ENCODE data around the gene GPC5.

GPC5 gene

GRCh38 chr13:91534996-91535395 lies 136.6 kb downstream of the GPC5 start:
- DNase-seq (ENCODE audit: low read depth in 2 of 3, low spot score in 1 of 3) = no peak

DNA sequence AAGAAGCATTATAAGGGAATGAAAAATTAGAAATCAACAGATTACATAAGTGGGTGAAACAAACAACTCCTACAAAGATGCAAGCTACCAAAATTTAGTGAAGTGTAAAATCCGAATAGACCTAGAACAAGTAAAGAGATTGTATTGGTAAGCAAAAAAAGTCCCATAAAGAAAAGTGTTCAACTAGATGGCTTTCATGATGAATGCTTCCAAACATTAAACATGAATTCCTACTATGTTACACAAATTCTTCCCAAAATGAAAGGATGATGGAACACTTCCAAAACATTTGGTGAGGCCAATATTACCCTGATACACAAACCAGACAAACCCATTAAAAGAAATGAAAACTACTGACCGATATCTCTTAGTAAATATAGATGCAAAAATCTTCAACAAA lies 139.0 kb downstream of the GPC5 start:
- DNase-seq (ENCODE audit: low read depth in 2 of 3, low spot score in 1 of 3) = no peak

GRCh38 chr13:91539286-91540157 lies 141.1 kb downstream of the GPC5 start:
- no peak for DNase-seq (ENCODE audit: low read depth in 2 of 3, low spot score in 1 of 3)

DNA sequence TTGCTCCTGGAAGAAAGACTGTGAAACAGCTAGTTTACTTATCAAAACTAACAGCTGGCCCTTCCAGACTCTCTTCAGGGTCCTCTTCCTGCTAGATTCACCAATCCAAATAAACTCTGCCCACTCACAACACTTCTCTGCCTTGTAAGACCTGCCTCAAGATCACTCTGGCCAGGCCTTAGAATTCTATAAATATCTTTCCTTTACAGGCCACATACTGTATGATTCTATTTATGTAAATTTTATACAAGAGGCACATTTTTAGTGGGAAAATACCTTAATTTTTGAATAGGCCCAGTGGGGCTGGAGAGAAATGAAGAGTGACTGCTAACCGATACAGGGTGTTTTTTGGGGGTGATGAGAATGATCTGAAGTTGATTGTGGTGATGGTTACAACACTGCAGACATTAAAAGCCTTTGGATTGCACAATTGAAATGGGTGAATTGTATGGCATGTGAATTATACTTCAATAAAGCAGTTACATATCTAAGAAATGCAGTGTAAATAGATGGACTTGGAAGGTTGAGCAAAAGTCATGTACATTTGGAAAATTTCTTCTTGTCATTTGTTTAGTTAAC lies 141.8 kb downstream of the GPC5 start:
- DNase-seq (ENCODE audit: low read depth in 2 of 3, low spot score in 1 of 3) = no peak

GRCh38 chr13:91544723-91545122 lies 146.3 kb downstream of the GPC5 start:
- DNase-seq (ENCODE audit: low read depth in 2 of 3, low spot score in 1 of 3) = no peak

GRCh38 chr13:91546900-91547299 lies 148.5 kb downstream of the GPC5 start:
- no peak for DNase-seq (ENCODE audit: low read depth in 2 of 3, low spot score in 1 of 3)

- DNase-seq (ENCODE audit: low read depth in 2 of 3, low spot score in 1 of 3) = no peak
These were observed 155.2 kb downstream of the GPC5 start for GRCh38 chr13:91553584-91553983.

DNA sequence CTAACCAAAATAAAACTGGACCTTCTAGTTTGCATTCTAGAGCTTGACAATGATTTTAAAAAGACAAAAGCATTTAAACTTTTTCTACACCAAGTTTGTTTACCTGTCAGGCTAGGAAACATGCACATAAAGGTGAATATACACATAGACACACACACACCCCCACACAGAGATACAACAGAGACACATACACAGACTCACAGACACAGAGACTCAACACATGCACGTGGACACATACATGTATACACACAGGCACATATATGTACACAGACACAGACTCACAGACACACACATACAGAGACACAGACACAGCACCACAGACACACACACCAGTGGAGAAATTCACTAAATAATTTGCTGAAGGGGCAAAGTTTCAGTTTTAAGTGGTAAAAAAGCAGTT lies 155.7 kb downstream of the GPC5 start:
- no peak for DNase-seq (ENCODE audit: low read depth in 2 of 3, low spot score in 1 of 3)

GRCh38 chr13:91557328-91558090 lies 159.1 kb downstream of the GPC5 start:
- no peak for DNase-seq (ENCODE audit: low read depth in 2 of 3, low spot score in 1 of 3)

- no peak for DNase-seq (ENCODE audit: low read depth in 2 of 3, low spot score in 1 of 3)
These were observed 165.4 kb downstream of the GPC5 start for GRCh38 chr13:91563799-91564198.

- no peak for DNase-seq (ENCODE audit: low read depth in 2 of 3, low spot score in 1 of 3)
These were observed 166.0 kb downstream of the GPC5 start for GRCh38 chr13:91564396-91564795.

DNA sequence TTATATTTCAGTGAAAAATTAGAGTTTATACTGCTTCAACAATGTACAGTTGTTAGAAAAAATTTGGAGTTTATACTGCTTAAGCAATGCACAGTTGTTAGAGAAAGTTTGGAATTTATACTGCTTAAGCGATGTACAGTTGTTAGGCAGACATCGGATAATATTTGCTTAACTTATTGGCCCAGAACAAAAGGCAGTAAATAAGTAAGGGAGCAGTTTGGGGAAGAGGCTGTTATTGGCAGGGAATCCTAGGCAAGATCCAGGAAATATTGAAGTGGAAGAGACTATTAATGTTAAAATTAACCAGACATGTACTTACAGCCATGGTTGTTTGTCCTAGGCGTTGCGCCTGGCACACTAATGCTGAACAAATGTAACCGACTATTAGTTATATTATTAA lies 166.9 kb downstream of the GPC5 start:
- DNase-seq (ENCODE audit: low read depth in 2 of 3, low spot score in 1 of 3) = no peak

- no peak for DNase-seq (ENCODE audit: low read depth in 2 of 3, low spot score in 1 of 3)
These were observed 169.2 kb downstream of the GPC5 start for GRCh38 chr13:91567485-91568207.

DNA sequence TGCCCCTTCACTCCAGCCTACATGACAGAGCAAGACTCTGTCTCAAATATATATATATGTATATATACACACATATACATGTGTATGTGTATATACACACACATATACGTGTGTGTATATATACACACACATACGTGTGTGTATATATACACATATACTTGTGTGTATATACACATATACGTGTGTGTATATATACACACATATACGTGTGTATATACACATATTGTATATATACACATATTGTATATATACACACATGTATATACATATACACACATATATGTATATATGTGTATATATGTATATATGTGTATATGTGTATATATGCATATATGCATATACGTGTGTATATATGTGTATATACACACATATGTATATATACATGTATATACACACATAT lies 173.3 kb downstream of the GPC5 start:
- DNase-seq (ENCODE audit: low read depth in 2 of 3, low spot score in 1 of 3) = no peak

GRCh38 chr13:91572439-91572838 lies 174.0 kb downstream of the GPC5 start:
- DNase-seq (ENCODE audit: low read depth in 2 of 3, low spot score in 1 of 3) = no peak

DNA sequence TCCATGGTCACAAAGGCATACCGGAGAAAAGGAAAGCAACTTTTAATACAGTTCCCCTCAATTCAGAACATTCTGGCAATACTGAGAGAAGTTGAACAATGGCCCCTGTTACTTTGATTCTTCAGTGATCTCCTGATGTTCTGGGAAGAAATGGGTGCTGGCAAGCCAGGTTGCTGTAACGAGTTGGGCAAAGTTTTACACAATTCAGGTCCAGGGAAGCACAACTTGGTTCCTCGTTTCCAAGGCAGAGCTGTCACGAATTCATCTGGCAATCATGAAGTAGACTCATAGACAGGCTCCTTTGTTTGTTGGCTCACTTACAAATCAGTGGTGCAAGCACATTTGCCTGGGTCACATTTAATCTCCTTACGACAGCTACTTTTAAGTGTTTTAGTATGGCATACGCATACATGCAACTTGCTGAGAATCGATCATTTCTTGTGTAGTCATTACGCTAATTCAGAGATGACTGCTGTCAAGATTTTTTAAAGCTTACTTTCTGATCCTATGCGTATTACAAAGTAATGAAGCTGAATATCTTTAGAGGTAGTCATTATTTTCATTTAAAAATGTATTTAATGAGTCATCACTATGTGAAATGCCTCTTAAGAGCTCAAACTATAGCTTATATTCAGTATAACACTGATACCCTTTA lies 174.7 kb downstream of the GPC5 start:
- no peak for DNase-seq (ENCODE audit: low read depth in 2 of 3, low spot score in 1 of 3)

- DNase-seq (ENCODE audit: low read depth in 2 of 3, low spot score in 1 of 3) = no peak
These were observed 176.3 kb downstream of the GPC5 start for GRCh38 chr13:91574766-91575165.

DNA sequence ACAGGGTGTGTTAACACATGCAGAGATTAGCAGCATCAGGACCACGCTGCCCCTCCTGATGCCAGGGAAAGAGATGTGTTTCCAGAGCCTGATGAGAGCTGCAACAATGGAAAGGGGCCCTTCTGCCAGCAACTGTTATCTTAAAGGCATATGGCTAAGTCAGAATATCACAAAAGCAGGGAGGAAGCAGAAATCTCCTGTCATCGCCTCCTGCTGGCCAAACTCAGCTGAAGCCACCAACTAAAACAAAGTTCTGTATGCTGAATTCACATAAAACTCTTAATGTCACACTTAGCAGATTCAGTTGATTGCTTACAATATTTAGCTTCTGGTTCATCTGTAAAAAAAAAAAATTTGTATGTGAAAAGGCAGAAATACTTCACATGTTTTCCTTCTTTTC lies 178.2 kb downstream of the GPC5 start:
- no peak for DNase-seq (ENCODE audit: low read depth in 2 of 3, low spot score in 1 of 3)

DNA sequence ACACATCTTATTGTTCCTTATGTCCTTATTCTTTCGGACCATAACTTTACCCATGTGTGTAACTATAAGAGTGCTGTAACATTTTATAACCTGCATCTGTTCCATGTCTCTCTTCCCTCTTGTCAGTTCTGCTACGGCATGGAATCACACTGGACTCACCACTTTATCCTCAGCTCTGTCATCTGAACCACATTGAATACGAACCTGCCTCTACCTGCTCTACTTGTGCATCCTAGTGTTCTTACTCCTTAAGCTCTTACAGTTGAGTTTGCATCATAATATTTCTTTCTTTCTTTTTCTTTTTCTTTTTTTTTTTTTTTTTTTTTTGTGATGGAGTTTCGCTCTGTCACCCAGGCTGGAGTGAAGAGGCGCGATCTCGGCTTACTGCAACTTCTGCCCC lies 180.9 kb downstream of the GPC5 start:
- DNase-seq (ENCODE audit: low read depth in 2 of 3, low spot score in 1 of 3) = no peak

GRCh38 chr13:91580749-91581148 lies 182.3 kb downstream of the GPC5 start:
- DNase-seq (ENCODE audit: low read depth in 2 of 3, low spot score in 1 of 3) = no peak

DNA sequence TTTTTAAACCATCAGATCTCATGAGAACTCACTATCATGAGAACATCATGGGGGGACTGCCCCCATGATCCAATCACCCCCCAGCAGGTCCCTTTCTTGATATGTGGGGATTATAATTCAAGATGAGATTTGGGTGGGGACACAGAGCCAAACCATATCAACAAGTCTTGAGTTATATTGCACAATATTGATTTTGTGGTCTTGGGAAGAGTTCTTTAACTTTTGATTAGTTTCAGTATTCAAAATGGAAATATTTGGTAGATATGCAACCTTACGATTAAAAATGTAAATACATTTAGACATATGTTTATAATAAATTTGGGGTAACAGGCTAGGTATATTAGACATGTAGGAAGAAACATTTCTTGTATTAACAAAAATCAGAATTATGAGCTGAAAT lies 188.2 kb downstream of the GPC5 start:
- DNase-seq (ENCODE audit: low read depth in 2 of 3, low spot score in 1 of 3) = no peak

Measured in stimulated activated CD4-positive, alpha-beta T cell treated with anti-CD3 and anti-CD28 coated beads, Interleukin-12 subunit alpha, Interleukin-12 subunit beta, amount 100 ng/mL, for 48 hours (primary cell).